Medulla oblongata (tissue), 1 donor: ENCODE measurements around the gene UCK2.
A peak's percentile ranks its signal among the peaks of the same experiment; 100 is the strongest.
"Not testable (repeated sequence)": the region's sequence is repeated elsewhere in the genome, so short reads cannot be mapped to it uniquely, and the experiment has no call there.

Experiments
- DNase-seq: peaks from one replicate; pipeline ENCODE4 v3.0.0-alpha.2; 2015; ENCODE audit errors: extremely low spot score

Gene UCK2

GRCh38 chr1:165827268-165828102 lies at the start of gene UCK2:
TSS of gene UCK2 (plus strand) at chr1:165827614. CDS start at chr1:165827834, 220 bp downstream.
- peak; percentile 65 for DNase-seq

GRCh38 chr1:165778197-165778596 lies 49.2 kb upstream of the UCK2 start:
- DNase-seq, result not testable (repeated sequence)

- DNase-seq, result not testable (repeated sequence)
Observed at GRCh38 chr1:165783519-165783918, 43.9 kb upstream of the UCK2 start.

- no peak for DNase-seq
Observed at GRCh38 chr1:165787741-165788140, 39.7 kb upstream of the UCK2 start.

GRCh38 chr1:165793951-165794350 lies 33.5 kb upstream of the UCK2 start:
- DNase-seq, result no peak

- no peak for DNase-seq
Observed at GRCh38 chr1:165795894-165796293, 31.5 kb upstream of the UCK2 start.

GRCh38 chr1:165799387-165799786 lies 28.0 kb upstream of the UCK2 start:
- no peak for DNase-seq

GRCh38 chr1:165804513-165804912 lies 22.9 kb upstream of the UCK2 start:
- DNase-seq, result not testable (repeated sequence)

GRCh38 chr1:165807613-165808012 lies 19.8 kb upstream of the UCK2 start:
- no peak for DNase-seq

- no peak for DNase-seq
Observed at GRCh38 chr1:165815725-165816124, 11.7 kb upstream of the UCK2 start.

- DNase-seq, result no peak
Observed at GRCh38 chr1:165816157-165816556, 11.3 kb upstream of the UCK2 start.

- no peak for DNase-seq
Observed at GRCh38 chr1:165816826-165817497, 10.5 kb upstream of the UCK2 start.

- DNase-seq, result peak; percentile 40
Observed at GRCh38 chr1:165823552-165824268, 3.7 kb upstream of the UCK2 start.

- no peak for DNase-seq
Observed at GRCh38 chr1:165824269-165824643, 3.2 kb upstream of the UCK2 start.

GRCh38 chr1:165826565-165827267 lies 698 bp upstream of the UCK2 start:
- peak; percentile 26 for DNase-seq

- peak; percentile 55 for DNase-seq
Observed at GRCh38 chr1:165828103-165828668, 772 bp downstream of the UCK2 start.

GRCh38 chr1:165828669-165829329 lies 1.4 kb downstream of the UCK2 start:
- DNase-seq, result peak; percentile 64

GRCh38 chr1:165829888-165830287 lies 2.5 kb downstream of the UCK2 start:
- no peak for DNase-seq

GRCh38 chr1:165831146-165831545 lies 3.7 kb downstream of the UCK2 start:
- no peak for DNase-seq

GRCh38 chr1:165832902-165833301 lies 5.5 kb downstream of the UCK2 start:
- DNase-seq, result no peak

GRCh38 chr1:165833358-165833757 lies 5.9 kb downstream of the UCK2 start:
- DNase-seq, result no peak
